ENCODE data around the gene PLA2G2C.

GRCh38 chr1:20153000-20153418 lies 33.3 kb downstream of the PLA2G2C start:
- TF ChIP-seq, protein P1, sequence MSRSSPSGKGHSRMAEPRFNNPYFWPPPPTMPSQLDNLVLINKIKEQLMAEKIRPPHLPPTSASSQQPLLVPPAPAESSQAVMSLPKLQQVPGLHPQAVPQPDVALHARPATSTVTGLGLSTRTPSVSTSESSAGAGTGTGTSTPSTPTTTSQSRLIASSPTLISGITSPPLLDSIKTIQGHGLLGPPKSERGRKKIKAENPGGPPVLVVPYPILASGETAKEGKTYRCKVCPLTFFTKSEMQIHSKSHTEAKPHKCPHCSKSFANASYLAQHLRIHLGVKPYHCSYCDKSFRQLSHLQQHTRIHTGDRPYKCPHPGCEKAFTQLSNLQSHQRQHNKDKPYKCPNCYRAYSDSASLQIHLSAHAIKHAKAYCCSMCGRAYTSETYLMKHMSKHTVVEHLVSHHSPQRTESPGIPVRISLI (tag by site-specific recombination; IDR thresholded peaks at IDR 0.05) = no peak
- TF ChIP-seq GFI1B (tag by site-specific recombination; IDR thresholded peaks at IDR 0.05) (no peak), TRIM28 (IDR thresholded peaks at IDR 0.05; ENCODE audit: borderline replicate concordance, low read length) (no peak), ZNF837 (tag by site-specific recombination; IDR thresholded peaks at IDR 0.05) (no peak), ZNF704 (tag by site-specific recombination; IDR thresholded peaks at IDR 0.05) (no peak), ZBTB21 (tag by site-specific recombination; IDR thresholded peaks at IDR 0.05) (no peak), ZBTB1 (tag by site-specific recombination; IDR thresholded peaks at IDR 0.05) (no peak)
- TF ChIP-seq, protein P2, sequence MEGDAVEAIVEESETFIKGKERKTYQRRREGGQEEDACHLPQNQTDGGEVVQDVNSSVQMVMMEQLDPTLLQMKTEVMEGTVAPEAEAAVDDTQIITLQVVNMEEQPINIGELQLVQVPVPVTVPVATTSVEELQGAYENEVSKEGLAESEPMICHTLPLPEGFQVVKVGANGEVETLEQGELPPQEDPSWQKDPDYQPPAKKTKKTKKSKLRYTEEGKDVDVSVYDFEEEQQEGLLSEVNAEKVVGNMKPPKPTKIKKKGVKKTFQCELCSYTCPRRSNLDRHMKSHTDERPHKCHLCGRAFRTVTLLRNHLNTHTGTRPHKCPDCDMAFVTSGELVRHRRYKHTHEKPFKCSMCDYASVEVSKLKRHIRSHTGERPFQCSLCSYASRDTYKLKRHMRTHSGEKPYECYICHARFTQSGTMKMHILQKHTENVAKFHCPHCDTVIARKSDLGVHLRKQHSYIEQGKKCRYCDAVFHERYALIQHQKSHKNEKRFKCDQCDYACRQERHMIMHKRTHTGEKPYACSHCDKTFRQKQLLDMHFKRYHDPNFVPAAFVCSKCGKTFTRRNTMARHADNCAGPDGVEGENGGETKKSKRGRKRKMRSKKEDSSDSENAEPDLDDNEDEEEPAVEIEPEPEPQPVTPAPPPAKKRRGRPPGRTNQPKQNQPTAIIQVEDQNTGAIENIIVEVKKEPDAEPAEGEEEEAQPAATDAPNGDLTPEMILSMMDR (tag by site-specific recombination; IDR thresholded peaks at IDR 0.05) = no peak
- TF ChIP-seq, protein P3, sequence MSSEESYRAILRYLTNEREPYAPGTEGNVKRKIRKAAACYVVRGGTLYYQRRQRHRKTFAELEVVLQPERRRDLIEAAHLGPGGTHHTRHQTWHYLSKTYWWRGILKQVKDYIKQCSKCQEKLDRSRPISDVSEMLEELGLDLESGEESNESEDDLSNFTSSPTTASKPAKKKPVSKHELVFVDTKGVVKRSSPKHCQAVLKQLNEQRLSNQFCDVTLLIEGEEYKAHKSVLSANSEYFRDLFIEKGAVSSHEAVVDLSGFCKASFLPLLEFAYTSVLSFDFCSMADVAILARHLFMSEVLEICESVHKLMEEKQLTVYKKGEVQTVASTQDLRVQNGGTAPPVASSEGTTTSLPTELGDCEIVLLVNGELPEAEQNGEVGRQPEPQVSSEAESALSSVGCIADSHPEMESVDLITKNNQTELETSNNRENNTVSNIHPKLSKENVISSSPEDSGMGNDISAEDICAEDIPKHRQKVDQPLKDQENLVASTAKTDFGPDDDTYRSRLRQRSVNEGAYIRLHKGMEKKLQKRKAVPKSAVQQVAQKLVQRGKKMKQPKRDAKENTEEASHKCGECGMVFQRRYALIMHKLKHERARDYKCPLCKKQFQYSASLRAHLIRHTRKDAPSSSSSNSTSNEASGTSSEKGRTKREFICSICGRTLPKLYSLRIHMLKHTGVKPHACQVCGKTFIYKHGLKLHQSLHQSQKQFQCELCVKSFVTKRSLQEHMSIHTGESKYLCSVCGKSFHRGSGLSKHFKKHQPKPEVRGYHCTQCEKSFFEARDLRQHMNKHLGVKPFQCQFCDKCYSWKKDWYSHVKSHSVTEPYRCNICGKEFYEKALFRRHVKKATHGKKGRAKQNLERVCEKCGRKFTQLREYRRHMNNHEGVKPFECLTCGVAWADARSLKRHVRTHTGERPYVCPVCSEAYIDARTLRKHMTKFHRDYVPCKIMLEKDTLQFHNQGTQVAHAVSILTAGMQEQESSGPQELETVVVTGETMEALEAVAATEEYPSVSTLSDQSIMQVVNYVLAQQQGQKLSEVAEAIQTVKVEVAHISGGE (tag by site-specific recombination; conservative IDR thresholded peaks at IDR 0.05; ENCODE audit: low read depth) = no peak

All from HEK293 (cell line).